Measurements from ENCODE around the gene SF3B1.
"Not testable (repeated sequence)": the region's sequence is repeated elsewhere in the genome, so short reads cannot be mapped to it uniquely, and the experiment has no call there.

Gene SF3B1

DNA sequence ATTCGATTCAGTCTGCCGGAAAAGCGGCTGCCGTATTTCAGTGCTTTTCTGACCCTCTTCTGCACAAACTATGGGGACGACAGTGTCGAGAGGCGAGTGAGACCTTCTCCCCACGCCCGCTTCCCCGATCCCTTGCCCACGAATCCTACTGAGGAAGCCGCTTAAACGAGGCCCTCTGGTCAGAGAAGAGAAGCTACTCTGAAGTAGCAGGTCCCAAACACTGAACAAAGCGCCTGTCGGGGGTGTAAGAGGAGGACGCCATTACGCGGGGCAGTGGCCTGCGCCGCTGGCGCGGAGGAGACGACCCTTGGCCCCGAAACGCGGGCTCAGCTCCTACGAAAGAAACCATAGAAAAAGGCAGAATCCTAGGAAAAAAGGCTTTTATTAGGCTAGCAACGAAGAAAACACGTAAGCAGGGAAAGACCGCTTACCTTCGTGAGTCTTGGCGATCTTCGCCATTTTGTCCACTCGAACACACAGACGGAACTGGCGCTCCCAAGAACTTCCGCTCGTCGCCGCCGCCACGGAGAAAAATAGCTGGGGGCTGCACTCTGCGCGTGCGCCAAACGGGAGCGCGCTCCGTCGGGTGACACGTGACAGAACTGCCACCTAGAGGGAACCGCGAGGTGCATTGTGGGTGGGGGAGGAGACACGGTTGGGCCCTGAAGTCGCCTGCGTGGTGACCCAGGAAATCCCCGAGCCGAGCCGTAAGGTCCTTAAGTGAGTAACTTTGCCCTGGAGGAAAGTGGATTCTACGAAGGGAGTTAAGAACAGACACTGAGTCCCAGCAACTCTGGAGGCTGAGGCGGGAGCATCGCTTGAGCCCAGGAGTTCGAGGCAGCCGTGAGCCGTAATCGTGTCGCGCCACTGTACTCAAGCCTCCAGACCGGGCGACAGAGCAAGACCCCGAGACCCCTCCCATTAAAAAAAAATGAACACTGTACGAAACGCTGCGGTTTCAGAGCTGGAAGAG, at the start of gene SF3B1 (continued):
- TF ChIP-seq ZNF623 (tag by site-specific recombination; IDR thresholded peaks at IDR 0.05) = no peak
- 0 out of 2 replicates have a peak, but pooled peaks have one; percentile 8 for TF ChIP-seq ZNF677 (tag by site-specific recombination; IDR thresholded peaks at IDR 0.05)
- no peak for TF ChIP-seq ZNF747 (tag by site-specific recombination; IDR thresholded peaks at IDR 0.05)
- TF ChIP-seq ZBTB7A (tag by site-specific recombination; IDR thresholded peaks at IDR 0.05; ENCODE audit: low read depth) = peak; percentile 76; the same call in 1 of the 2 replicates
- TF ChIP-seq ZNF146 (tag by site-specific recombination; IDR thresholded peaks at IDR 0.05) = no peak
- peak; percentile 92 for TF ChIP-seq YY1 (tag by site-specific recombination; IDR thresholded peaks at IDR 0.05)
- no peak for TF ChIP-seq ZNF707 (tag by site-specific recombination; IDR thresholded peaks at IDR 0.05)
- TF ChIP-seq ZFP3 (tag by site-specific recombination; IDR thresholded peaks at IDR 0.05; ENCODE audit: low read depth) = no peak
- no peak for TF ChIP-seq ZFP41 (tag by site-specific recombination; IDR thresholded peaks at IDR 0.05; ENCODE audit: borderline replicate concordance)
- TF ChIP-seq ZBTB17 (tag by site-specific recombination; IDR thresholded peaks at IDR 0.05) = peak; percentile 79
- no peak for TF ChIP-seq RBAK (tag by site-specific recombination; IDR thresholded peaks at IDR 0.05)
- TF ChIP-seq ZFP37 (tag by site-specific recombination; IDR thresholded peaks at IDR 0.05) = peak; percentile 33; the same call in 1 of the 2 replicates
- TF ChIP-seq ZIC2 (tag by site-specific recombination; IDR thresholded peaks at IDR 0.05) = no peak
- no peak for TF ChIP-seq ZNF132 (tag by site-specific recombination; IDR thresholded peaks at IDR 0.05; ENCODE audit: borderline replicate concordance)
- no peak for TF ChIP-seq ZNF214 (tag by site-specific recombination; IDR thresholded peaks at IDR 0.05; ENCODE audit: borderline replicate concordance)
- no peak for TF ChIP-seq BCL11B (tag by site-specific recombination; IDR thresholded peaks at IDR 0.05; ENCODE audit: low read depth)
- TF ChIP-seq, protein P1, sequence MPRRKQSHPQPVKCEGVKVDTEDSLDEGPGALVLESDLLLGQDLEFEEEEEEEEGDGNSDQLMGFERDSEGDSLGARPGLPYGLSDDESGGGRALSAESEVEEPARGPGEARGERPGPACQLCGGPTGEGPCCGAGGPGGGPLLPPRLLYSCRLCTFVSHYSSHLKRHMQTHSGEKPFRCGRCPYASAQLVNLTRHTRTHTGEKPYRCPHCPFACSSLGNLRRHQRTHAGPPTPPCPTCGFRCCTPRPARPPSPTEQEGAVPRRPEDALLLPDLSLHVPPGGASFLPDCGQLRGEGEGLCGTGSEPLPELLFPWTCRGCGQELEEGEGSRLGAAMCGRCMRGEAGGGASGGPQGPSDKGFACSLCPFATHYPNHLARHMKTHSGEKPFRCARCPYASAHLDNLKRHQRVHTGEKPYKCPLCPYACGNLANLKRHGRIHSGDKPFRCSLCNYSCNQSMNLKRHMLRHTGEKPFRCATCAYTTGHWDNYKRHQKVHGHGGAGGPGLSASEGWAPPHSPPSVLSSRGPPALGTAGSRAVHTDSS (tag by site-specific recombination; IDR thresholded peaks at IDR 0.05) = no peak
- peak; percentile 56; the same call in 1 of the 2 replicates for TF ChIP-seq MZF1 (tag by site-specific recombination; IDR thresholded peaks at IDR 0.05; ENCODE audit: borderline replicate concordance)
- no peak for TF ChIP-seq ZNF211 (tag by site-specific recombination; IDR thresholded peaks at IDR 0.05; ENCODE audit: low read depth)
- TF ChIP-seq, protein P2, sequence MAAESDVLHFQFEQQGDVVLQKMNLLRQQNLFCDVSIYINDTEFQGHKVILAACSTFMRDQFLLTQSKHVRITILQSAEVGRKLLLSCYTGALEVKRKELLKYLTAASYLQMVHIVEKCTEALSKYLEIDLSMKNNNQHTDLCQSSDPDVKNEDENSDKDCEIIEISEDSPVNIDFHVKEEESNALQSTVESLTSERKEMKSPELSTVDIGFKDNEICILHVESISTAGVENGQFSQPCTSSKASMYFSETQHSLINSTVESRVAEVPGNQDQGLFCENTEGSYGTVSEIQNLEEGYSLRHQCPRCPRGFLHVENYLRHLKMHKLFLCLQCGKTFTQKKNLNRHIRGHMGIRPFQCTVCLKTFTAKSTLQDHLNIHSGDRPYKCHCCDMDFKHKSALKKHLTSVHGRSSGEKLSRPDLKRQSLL (tag by site-specific recombination; IDR thresholded peaks at IDR 0.05) = peak; percentile 64; the same call in 1 of the 2 replicates
- TF ChIP-seq HOXD13 (CRISPR knock-in tag; IDR thresholded peaks at IDR 0.05; ENCODE audit: borderline replicate concordance) = no peak
- no peak for TF ChIP-seq ZFP69B (tag by site-specific recombination; IDR thresholded peaks at IDR 0.05)
- peak; percentile 61; the same call in 1 of the 2 replicates for TF ChIP-seq ZXDB (tag by site-specific recombination; IDR thresholded peaks at IDR 0.05)
- TF ChIP-seq, protein P3, sequence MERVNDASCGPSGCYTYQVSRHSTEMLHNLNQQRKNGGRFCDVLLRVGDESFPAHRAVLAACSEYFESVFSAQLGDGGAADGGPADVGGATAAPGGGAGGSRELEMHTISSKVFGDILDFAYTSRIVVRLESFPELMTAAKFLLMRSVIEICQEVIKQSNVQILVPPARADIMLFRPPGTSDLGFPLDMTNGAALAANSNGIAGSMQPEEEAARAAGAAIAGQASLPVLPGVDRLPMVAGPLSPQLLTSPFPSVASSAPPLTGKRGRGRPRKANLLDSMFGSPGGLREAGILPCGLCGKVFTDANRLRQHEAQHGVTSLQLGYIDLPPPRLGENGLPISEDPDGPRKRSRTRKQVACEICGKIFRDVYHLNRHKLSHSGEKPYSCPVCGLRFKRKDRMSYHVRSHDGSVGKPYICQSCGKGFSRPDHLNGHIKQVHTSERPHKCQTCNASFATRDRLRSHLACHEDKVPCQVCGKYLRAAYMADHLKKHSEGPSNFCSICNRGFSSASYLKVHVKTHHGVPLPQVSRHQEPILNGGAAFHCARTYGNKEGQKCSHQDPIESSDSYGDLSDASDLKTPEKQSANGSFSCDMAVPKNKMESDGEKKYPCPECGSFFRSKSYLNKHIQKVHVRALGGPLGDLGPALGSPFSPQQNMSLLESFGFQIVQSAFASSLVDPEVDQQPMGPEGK (tag by site-specific recombination; IDR thresholded peaks at IDR 0.05) = 0 out of 2 replicates have a peak, but pooled peaks have one; percentile 55
- TF ChIP-seq ZNF600 (tag by site-specific recombination; IDR thresholded peaks at IDR 0.05) = 0 out of 2 replicates have a peak, but pooled peaks have one; percentile 21
- no peak for TF ChIP-seq SP3 (tag by site-specific recombination; IDR thresholded peaks at IDR 0.05)
- TF ChIP-seq SCRT1 (tag by site-specific recombination; IDR thresholded peaks at IDR 0.05; ENCODE audit: borderline replicate concordance) = no peak

DNA sequence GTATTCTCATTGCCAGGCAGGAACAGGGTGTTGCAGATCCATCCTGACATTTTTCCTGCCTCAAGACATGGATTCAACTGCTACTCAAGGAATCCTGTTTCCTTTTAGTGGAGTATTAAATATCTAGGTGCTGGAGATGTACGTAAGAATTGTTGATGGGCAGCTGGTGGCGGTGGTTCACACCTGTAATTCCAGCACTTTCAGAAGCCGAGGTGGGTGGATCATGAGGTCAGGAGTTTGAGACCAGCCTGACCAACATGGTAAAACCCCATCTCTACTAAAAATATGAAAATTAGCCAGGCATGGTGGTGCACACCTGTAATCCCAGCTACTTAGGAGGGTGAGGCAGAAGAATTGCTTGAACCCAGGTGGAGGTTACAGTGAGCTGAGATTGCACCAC, 49.4 kb upstream of the SF3B1 start:
- peaks cover 21 to 44% of the 10 kb centered on the region in 2 experiments for H3K36me3 ChIP-seq (ENCODE audit: control insufficient read depth in 2 of 2, insufficient read depth in 1 of 2, low read length in 2 of 2)
- ChIA-PET CTCF (interaction anchor here (0.8 kb wide), 1 partner anchor 106 kb away, joined by 9 read pairs; no protein-coding TSS in a partner anchor), POLR2A (interaction anchor here (0.6 to 2.0 kb wide), 7 partner anchors 10 to 558 kb away, joined by 3 to 9 read pairs (median 6); partner anchors contain the start of genes HSPD1, HSPE1, MOB4 and PGAP1)
- H3K4me3 ChIP-seq (ENCODE audit: low read depth, low read length); H3K4me1 ChIP-seq (ENCODE audit: control insufficient read depth, insufficient read depth, low read length); H3K27ac ChIP-seq (ENCODE audit: extremely low read depth, low read depth, low read length); H3K9me3 ChIP-seq (ENCODE audit: control insufficient read depth, insufficient read depth, low read depth, low read length): not testable (repeated sequence)
